ENCODE measurements around the gene AURKA.

AURKA gene

GRCh38 chr20:56392132-56392880 lies at the start of gene AURKA, which contains the start of gene CSTF1:
Gene AURKA (minus strand): TSS chr20:56392215. CDS start chr20:56388197, 4,018 bp downstream.
Gene CSTF1 (plus strand): TSS chr20:56392645. CDS start chr20:56395553, 2,908 bp downstream.
- DNase-seq (ENCODE audit: low read depth): peak; percentile 100

- DNase-seq (ENCODE audit: low read depth): peak; percentile 65
These were observed 48.5 kb upstream of the AURKA start for GRCh38 chr20:56440346-56441007.

GRCh38 chr20:56439771-56440291 lies 47.8 kb upstream of the AURKA start:
- DNase-seq (ENCODE audit: low read depth): no peak

- DNase-seq (ENCODE audit: low read depth): no peak
These were observed 46.3 kb upstream of the AURKA start for GRCh38 chr20:56438284-56438683.

- DNase-seq (ENCODE audit: low read depth): no peak
These were observed 45.4 kb upstream of the AURKA start for GRCh38 chr20:56437196-56437960.

GRCh38 chr20:56433880-56434255 lies 41.9 kb upstream of the AURKA start:
- no peak for DNase-seq (ENCODE audit: low read depth)

- no peak for DNase-seq (ENCODE audit: low read depth)
These were observed 41.3 kb upstream of the AURKA start for GRCh38 chr20:56433221-56433879.

- DNase-seq (ENCODE audit: low read depth): no peak
These were observed 39.5 kb upstream of the AURKA start for GRCh38 chr20:56431471-56431870.

GRCh38 chr20:56430957-56431356 lies 38.9 kb upstream of the AURKA start:
- DNase-seq (ENCODE audit: low read depth): no peak

- no peak for DNase-seq (ENCODE audit: low read depth)
These were observed 38.4 kb upstream of the AURKA start for GRCh38 chr20:56430461-56430860.

GRCh38 chr20:56429941-56430340 lies 37.9 kb upstream of the AURKA start:
- DNase-seq (ENCODE audit: low read depth): no peak

- DNase-seq (ENCODE audit: low read depth): no peak
These were observed 37.5 kb upstream of the AURKA start for GRCh38 chr20:56429502-56429901.

GRCh38 chr20:56428881-56429280 lies 36.9 kb upstream of the AURKA start:
- DNase-seq (ENCODE audit: low read depth): no peak

GRCh38 chr20:56428410-56428809 lies 36.4 kb upstream of the AURKA start:
- no peak for DNase-seq (ENCODE audit: low read depth)

GRCh38 chr20:56427797-56428196 lies 35.8 kb upstream of the AURKA start:
- DNase-seq (ENCODE audit: low read depth): no peak

GRCh38 chr20:56426926-56427325 lies 34.9 kb upstream of the AURKA start:
- no peak for DNase-seq (ENCODE audit: low read depth)

GRCh38 chr20:56426026-56426425 lies 34.0 kb upstream of the AURKA start:
- no peak for DNase-seq (ENCODE audit: low read depth)

- DNase-seq (ENCODE audit: low read depth): no peak
These were observed 32.9 kb upstream of the AURKA start for GRCh38 chr20:56424931-56425330.

GRCh38 chr20:56423886-56424285 lies 31.9 kb upstream of the AURKA start:
- no peak for DNase-seq (ENCODE audit: low read depth)

- DNase-seq (ENCODE audit: low read depth): no peak
These were observed 31.2 kb upstream of the AURKA start for GRCh38 chr20:56423211-56423610.

GRCh38 chr20:56422824-56423189 lies 30.8 kb upstream of the AURKA start:
- DNase-seq (ENCODE audit: low read depth): no peak

Data from T-helper 22 cell (primary cell).